SU-DHL-6 (cell line): ENCODE measurements around the gene KIR3DL3.

Experiments used
- EZH2phosphoT487 ChIP-seq: fragments of 200-600 bp; sonication (generic), shearing (Covaris generic); conservative IDR thresholded peaks from 2 replicates; pipeline ENCODE4 v1.6.1; 2018; ENCODE audit warnings: mild to moderate bottlenecking, antibody characterized with exemption, low read length, moderate library complexity, mixed read lengths
- TF ChIP-seq, protein P1 (sequence below): fragments of 200-600 bp; sonication (generic); IDR thresholded peaks from one replicate; pipeline ENCODE4 v1.5.1; 2017; ENCODE audit warnings: antibody characterized with exemption, mild to moderate bottlenecking, low read length, moderate library complexity; ENCODE audit not compliant: insufficient read depth, poor library complexity, severe bottlenecking

DNA sequence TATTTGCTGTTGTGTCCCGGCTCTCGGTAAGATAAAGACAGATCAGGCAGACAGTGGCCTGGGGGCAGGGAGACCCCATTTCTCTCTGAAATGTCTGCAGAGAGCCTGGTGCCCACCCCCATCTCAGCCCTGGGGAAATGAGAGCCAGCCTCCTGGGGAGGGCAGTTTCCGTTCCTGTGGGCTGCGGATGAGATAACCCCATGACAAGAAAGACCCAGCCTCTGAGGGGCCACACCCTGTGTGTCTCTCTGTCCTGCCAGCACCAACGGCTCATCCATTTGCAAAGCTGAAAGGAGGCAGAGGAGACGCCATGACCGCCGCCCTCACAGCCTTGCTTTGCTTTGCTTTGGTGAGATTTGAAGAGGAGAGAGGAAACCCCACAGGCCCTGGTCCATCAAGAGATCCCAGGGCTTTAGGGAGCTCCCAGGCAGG, 28.1 kb upstream of the KIR3DL3 start:
- TF ChIP-seq, protein P1, sequence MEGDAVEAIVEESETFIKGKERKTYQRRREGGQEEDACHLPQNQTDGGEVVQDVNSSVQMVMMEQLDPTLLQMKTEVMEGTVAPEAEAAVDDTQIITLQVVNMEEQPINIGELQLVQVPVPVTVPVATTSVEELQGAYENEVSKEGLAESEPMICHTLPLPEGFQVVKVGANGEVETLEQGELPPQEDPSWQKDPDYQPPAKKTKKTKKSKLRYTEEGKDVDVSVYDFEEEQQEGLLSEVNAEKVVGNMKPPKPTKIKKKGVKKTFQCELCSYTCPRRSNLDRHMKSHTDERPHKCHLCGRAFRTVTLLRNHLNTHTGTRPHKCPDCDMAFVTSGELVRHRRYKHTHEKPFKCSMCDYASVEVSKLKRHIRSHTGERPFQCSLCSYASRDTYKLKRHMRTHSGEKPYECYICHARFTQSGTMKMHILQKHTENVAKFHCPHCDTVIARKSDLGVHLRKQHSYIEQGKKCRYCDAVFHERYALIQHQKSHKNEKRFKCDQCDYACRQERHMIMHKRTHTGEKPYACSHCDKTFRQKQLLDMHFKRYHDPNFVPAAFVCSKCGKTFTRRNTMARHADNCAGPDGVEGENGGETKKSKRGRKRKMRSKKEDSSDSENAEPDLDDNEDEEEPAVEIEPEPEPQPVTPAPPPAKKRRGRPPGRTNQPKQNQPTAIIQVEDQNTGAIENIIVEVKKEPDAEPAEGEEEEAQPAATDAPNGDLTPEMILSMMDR: no peak
- no peak for TF ChIP-seq EZH2phosphoT487
